GM23338 (cell line): ENCODE data around the gene IDE.
"Not testable (repeated sequence)": the region's sequence is repeated elsewhere in the genome, so short reads cannot be mapped to it uniquely, and the experiment has no call there.

Source experiments
- CREB1 ChIP-seq: fragments of 250-450 bp; sonication (Bioruptor Pico); IDR thresholded peaks from 2 replicates; pipeline ENCODE4 v1.5.0; 2020; ENCODE audit warnings: low read depth, mild to moderate bottlenecking, moderate library complexity
- EZH2 ChIP-seq: fragments of 200-600 bp; sonication (generic); IDR thresholded peaks from one replicate; pipeline ENCODE4 v1.8.0; 2017; ENCODE audit warnings: antibody characterized with exemption, mild to moderate bottlenecking, low read depth; ENCODE audit not compliant: unreplicated experiment
- EZH2phosphoT487 ChIP-seq: fragments of 200-600 bp; sonication (generic); IDR thresholded peaks from one replicate; pipeline ENCODE4 v1.8.1; 2018; ENCODE audit warnings: antibody characterized with exemption; ENCODE audit not compliant: unreplicated experiment
- JUNB ChIP-seq: IDR thresholded peaks from one replicate; pipeline ENCODE4 v1.6.1; 2016; ENCODE audit warnings: antibody characterized with exemption; ENCODE audit not compliant: unreplicated experiment
- ZNF331 ChIP-seq: fragments of 250-450 bp; sonication (Bioruptor Pico); IDR thresholded peaks from 2 replicates; pipeline ENCODE4 v1.5.0; 2020; ENCODE audit warnings: low read depth, mild to moderate bottlenecking, moderate library complexity
- TF ChIP-seq, protein P1 (sequence below), 2 experiments: fragments of 200-600 bp in 1 of 2; sonication (generic) in 1 of 2; conservative IDR thresholded peaks; 2 replicates each; pipeline versions ENCODE4 v1.5.1 to v1.6.1; 2016 to 2017; ENCODE audit warnings: antibody characterized with exemption in 2 of 2, low read depth in 2 of 2, mild to moderate bottlenecking in 2 of 2, moderate library complexity in 1 of 2
- TF ChIP-seq, protein P2 (sequence below): IDR thresholded peaks from 2 replicates; pipeline ENCODE4 v1.6.1; 2016; ENCODE audit warnings: antibody characterized with exemption

DNA sequence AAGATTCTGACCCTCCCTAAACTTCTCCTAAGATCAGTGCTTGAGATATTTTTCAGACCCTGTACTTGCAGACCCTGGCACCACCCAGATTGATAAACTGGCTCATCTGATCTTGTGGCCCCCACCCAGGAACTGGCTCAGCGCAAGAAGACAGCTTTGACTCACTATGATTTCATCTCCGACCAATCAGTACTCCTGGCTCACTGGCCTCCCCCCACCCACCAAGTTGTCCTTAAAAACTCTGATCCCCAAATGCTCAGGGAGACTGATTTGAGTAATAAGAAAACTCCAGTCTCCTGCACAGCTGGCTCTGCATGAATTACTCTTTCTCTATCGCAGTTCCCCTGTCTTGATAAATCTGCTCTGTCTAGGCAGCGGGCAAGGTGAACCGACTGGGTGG, 171.7 kb downstream of the IDE start:
- TF ChIP-seq, protein P1, sequence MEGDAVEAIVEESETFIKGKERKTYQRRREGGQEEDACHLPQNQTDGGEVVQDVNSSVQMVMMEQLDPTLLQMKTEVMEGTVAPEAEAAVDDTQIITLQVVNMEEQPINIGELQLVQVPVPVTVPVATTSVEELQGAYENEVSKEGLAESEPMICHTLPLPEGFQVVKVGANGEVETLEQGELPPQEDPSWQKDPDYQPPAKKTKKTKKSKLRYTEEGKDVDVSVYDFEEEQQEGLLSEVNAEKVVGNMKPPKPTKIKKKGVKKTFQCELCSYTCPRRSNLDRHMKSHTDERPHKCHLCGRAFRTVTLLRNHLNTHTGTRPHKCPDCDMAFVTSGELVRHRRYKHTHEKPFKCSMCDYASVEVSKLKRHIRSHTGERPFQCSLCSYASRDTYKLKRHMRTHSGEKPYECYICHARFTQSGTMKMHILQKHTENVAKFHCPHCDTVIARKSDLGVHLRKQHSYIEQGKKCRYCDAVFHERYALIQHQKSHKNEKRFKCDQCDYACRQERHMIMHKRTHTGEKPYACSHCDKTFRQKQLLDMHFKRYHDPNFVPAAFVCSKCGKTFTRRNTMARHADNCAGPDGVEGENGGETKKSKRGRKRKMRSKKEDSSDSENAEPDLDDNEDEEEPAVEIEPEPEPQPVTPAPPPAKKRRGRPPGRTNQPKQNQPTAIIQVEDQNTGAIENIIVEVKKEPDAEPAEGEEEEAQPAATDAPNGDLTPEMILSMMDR (conservative IDR thresholded peaks at IDR 0.05; ENCODE audit: low read depth in 2 of 2), result not testable (repeated sequence)
- not testable (repeated sequence) for TF ChIP-seq ZNF331, EZH2, EZH2phosphoT487, JUNB, CREB1
- TF ChIP-seq, protein P2, sequence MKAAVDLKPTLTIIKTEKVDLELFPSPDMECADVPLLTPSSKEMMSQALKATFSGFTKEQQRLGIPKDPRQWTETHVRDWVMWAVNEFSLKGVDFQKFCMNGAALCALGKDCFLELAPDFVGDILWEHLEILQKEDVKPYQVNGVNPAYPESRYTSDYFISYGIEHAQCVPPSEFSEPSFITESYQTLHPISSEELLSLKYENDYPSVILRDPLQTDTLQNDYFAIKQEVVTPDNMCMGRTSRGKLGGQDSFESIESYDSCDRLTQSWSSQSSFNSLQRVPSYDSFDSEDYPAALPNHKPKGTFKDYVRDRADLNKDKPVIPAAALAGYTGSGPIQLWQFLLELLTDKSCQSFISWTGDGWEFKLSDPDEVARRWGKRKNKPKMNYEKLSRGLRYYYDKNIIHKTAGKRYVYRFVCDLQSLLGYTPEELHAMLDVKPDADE, result not testable (repeated sequence)
